IgD-negative memory B cell (primary cell): ENCODE data around the gene GNGT2. TPM values are rescaled to one million over a fixed set of nuclear protein-coding genes. Genes with fewer than 3 reads are reported as not detected.

ENCODE experiments used
- H3K27ac Mint-ChIP-seq, 3 donors: one replicate each; pipeline ENCODE4 v1.8.0; 2020 to 2022; ENCODE audit warnings: mild to moderate bottlenecking in 3 of 3, mixed read lengths in 3 of 3, moderate library complexity in 1 of 3
- H3K27me3 Mint-ChIP-seq: one replicate; pipeline ENCODE4 v1.8.0; 2021; ENCODE audit warnings: mixed read lengths
- H3K36me3 Mint-ChIP-seq: one replicate; pipeline ENCODE4 v1.8.0; 2020; ENCODE audit warnings: mild to moderate bottlenecking, mixed read lengths
- H3K4me1 Mint-ChIP-seq, 3 donors: one replicate each; pipeline ENCODE4 v1.8.0; 2020 to 2022; ENCODE audit warnings: mixed read lengths in 3 of 3, mild to moderate bottlenecking in 1 of 3
- H3K4me3 Mint-ChIP-seq, 4 donors: one replicate each; pipeline ENCODE4 v1.8.0; 2020 to 2022; ENCODE audit warnings: mild to moderate bottlenecking in 4 of 4, mixed read lengths in 4 of 4, moderate library complexity in 3 of 4
- H3K9me3 Mint-ChIP-seq, 3 donors: one replicate each; pipeline ENCODE4 v1.8.0; 2020 to 2021; ENCODE audit warnings: mixed read lengths in 3 of 3, mild to moderate bottlenecking in 1 of 3
- polyA plus RNA-seq: library from polyadenylated mRNA; unstranded; fragments of 300-500 nt; fragmentation: Illumina TruSeq; gene quantifications from one replicate; pipeline ENCODE4 v1.2.3, GENCODE V29; 2021

GNGT2 gene
- polyA plus RNA-seq, 1 donor from 2014 or later: 10.3 TPM

DNA sequence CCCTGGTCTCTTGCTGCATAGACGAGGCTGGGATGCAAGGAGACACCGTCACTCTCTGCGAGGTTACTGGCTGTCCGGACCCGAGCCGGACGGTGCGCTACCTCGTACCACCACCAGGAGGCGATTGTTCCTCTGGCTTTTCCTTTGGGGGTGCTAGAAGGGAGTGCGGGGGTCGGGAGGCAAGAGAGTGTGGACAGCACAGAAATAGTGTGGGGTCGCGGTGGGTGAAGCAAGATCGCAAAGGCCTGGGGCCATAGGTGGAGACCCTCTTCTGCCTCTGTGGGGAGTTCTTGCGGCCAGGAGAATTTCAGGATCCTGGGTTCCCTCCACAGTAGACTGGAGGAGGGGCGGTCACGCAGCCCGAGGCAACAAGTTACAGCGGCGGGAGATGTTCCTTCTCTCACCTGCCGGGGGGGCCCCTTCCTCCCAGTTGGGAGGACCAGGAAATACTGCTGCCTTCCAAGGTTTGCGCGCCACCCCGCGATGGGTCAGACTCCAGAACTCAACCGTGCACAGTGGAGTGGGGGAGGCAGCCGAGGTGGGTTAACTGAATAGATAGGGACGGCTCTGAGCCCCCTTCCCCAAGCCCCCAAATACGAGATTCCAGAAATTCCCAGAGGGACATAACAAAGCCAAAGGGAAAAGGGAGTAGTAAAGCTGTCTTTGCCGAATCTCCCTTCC, 13.3 kb upstream of the GNGT2 start:
- Mint-ChIP-seq H3K36me3 (peaks cover 5% of the 10 kb centered on the region), H3K27ac (peak overlapping the region in 2 of 3 donors; percentile 10 to 84), H3K9me3 (no peaks in the 10 kb centered on the region), H3K4me3 (peak overlapping the region; percentile 64 to 93 (median 76)), H3K4me1 (peaks cover 19 to 31% (median 23%) of the 10 kb centered on the region in 3 donors), H3K27me3 (peaks cover 12% of the 10 kb centered on the region)

DNA sequence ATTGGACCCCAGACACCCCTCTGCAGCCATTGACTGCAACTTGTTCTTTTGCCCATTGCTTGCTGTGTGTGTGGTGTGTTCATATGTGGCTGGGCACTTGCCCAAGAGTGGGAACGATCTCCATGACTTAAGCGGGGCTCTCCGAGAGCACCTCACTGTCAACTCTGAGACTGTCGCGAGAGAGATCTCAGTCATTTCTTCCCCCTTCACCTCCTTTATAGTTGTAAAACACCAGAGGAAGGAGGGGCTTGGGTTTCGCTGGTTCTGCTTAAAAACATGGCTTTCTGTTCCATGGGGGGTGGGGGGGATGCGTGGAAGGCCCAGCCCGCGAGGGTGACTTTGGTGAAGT, 12.8 kb upstream of the GNGT2 start:
- Mint-ChIP-seq H3K9me3 (no peaks in the 10 kb centered on the region), H3K4me3 (peak overlapping the region in 3 of 4 donors; percentile 65 to 86 (median 81)), H3K36me3 (peaks cover 7% of the 10 kb centered on the region), H3K27me3 (peaks cover 12% of the 10 kb centered on the region), H3K4me1 (peaks cover 23 to 34% (median 27%) of the 10 kb centered on the region in 3 donors), H3K27ac (peak overlapping the region in 2 of 3 donors; percentile 10 to 84)

DNA sequence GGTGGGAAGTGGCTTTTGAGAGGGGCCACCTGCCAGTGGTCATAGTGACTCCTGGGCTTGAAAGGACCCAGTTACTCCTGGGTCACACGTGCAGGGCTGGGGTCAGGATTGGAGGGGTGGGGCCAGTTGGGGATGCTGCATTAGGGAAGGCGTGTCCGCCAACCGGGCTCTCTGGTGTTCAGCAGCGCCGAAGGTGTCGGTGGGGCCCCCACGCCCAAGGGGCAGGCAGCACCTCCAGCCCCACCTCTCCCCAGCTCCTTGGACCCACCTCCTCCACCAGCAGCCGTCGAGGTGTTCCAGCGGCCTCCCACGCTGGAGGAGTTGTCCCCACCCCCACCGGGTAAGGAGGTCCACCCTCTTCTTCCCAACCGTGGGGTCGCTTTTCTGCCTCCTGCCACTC, 9.6 kb upstream of the GNGT2 start:
- Mint-ChIP-seq H3K36me3 (peaks cover 11% of the 10 kb centered on the region), H3K27ac (peak overlapping the region in 1 of 3 donors; percentile 98), H3K4me1 (peaks cover 38 to 47% (median 45%) of the 10 kb centered on the region in 3 donors), H3K27me3 (peaks cover 9% of the 10 kb centered on the region), H3K9me3 (no peaks in the 10 kb centered on the region), H3K4me3 (peak overlapping the region in 2 of 4 donors; percentile 51 to 91)

DNA sequence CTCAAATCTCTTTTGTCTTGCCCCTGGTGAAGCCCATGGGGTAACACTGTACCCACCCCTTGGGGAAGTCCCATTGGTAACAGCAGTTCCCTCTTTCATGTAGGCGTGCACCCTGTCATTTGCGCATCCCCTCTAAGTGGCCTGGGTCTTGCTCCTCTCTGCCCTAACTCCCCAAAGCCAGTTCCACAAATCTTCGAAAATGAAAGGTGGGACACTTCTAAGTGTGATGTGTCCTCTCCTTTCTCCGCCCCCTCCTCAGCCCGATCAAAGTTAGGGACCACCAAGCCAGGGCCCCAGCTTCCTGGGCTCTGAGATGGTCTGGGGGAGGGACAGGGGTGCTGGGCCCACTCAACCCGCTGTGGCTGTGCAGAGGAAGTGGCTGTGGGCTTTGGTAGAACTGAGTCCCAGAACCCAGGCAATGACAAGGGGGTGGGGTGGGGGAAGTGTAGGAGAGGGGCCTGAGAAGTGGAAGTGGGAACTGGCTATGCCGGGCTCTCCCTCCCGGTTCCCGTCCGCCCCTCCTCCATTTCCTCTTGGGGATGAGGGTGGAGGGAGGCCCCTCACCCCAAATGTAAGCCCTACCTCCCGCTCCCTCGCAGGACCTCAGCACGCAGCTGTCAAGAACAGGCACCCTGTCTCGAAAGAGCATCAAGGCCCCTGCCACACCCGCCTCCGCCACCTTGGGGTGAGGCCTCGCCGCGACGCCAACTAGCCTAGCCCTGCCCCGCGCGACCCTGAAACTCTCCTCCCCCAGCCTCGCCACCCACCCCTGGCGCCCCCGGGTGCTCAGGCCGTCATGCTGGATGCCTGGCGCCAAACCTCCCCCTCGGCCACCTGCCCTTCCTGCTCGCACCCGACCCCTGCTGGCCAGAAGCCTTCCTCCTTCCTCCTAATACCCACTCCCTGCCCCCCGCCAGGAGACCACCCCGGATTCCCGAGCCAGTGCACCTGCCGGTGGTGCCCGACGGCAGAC, 8.9 kb upstream of the GNGT2 start:
- H3K9me3 Mint-ChIP-seq: no peaks in the 10 kb centered on the region
- H3K36me3 Mint-ChIP-seq: peaks cover 13% of the 10 kb centered on the region
- peak overlapping the region; percentile 95 to 98 (median 97) for H3K27ac Mint-ChIP-seq
- peaks cover 40 to 50% (median 47%) of the 10 kb centered on the region in 3 donors for H3K4me1 Mint-ChIP-seq
- H3K4me3 Mint-ChIP-seq: peak overlapping the region; percentile 67 to 91 (median 76)
- peaks cover 5% of the 10 kb centered on the region for H3K27me3 Mint-ChIP-seq

DNA sequence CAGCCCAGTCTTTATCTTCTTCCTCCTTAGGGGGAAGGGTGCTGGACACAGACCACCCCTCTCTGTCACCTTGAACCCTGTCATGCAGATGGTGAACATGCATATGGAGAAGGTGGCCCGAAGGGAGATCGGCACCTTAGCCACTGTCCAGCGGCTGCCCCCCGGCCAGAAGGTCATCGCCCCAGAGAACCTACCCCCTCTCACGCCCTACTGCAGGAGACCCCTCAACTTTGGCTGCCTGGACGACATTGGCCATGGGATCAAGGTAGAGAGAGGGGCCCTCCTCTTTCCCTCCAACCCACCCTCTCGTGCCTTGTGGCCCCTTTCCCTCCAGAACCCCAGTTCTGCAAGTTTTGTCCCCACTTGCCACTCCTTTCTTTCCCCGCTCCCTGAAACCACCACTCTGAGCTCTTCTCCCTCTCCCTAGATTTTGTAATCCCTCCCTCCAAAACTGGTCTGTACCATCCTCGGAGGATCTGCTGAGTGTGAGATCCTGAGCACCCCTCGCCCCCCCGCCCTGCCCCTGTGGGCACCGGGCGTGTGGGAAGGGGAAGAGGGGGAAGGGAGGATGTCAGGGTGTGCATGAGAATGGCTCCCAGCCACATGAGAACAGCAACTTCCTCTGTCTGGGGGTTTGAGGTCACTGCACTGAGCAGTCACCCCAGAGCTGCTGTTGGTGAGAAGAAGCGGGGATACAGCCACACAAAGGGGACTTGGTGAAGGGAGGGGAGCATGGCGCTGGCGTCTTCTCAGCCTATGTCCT, 7.5 kb upstream of the GNGT2 start:
- Mint-ChIP-seq H3K36me3 (peaks cover 11% of the 10 kb centered on the region), H3K4me1 (peaks cover 48 to 54% (median 52%) of the 10 kb centered on the region in 3 donors), H3K27me3 (no peaks in the 10 kb centered on the region), H3K4me3 (peak overlapping the region; percentile 67 to 94 (median 80)), H3K27ac (peak overlapping the region; percentile 95 to 98 (median 97)), H3K9me3 (no peaks in the 10 kb centered on the region)

DNA sequence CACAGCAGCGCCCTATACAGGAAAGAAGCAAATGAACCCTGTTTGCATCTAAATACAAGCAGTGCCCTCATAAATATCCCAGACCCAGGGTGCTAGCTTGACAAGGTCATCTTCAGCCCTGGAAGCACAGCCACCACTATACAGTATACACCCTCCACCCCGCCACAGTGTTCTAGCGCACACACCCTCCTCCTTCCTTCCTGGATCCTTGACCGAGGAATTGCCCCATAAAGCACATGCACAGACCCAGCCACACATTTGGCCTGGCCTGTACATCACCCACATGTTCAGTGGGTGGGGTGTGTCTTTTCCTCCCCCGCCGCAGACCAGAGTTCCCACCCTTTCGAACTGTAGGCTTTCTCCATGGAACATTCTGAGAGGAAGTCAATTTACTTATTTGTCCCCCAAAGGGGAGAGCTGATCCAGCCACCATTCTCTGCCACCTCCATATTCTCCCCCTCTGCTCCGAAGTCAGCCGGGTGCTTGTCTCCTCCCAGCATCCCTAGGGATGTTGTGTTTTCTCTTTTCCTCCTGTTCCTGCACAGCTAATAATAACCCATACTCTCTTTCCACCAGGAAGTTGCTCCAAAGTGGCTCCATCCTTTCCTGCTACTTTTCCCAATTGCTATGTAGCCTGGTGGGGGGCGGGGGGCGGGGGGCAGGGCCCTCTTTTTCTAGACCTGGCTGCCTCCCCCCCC, 6.7 kb upstream of the GNGT2 start:
- H3K4me1 Mint-ChIP-seq: peaks cover 54 to 60% (median 60%) of the 10 kb centered on the region in 3 donors
- peaks cover 1% of the 10 kb centered on the region for H3K27me3 Mint-ChIP-seq
- peak overlapping the region; percentile 45 to 77 (median 61) for H3K4me3 Mint-ChIP-seq
- peak overlapping the region; percentile 86 to 95 (median 90) for H3K27ac Mint-ChIP-seq
- H3K9me3 Mint-ChIP-seq: no peaks in the 10 kb centered on the region
- peaks cover 8% of the 10 kb centered on the region for H3K36me3 Mint-ChIP-seq

DNA sequence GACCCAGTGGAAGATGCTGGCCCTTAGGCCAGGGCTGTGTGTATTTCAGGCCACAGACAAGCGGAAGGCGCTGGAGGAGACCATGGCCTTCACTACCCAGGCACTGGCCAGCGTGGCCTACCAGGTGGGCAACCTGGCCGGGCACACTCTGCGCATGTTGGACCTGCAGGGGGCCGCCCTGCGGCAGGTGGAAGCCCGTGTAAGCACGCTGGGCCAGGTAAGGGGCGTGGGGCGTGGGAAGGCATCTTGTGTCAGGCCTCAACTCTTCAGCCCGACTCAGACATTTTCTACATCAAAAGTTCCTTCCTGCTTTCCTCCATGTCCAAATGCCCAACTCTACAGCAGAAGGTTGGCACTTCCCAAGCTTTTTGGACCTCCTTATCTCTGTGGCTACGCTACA, 6.1 kb upstream of the GNGT2 start:
- peak overlapping the region; percentile 86 to 95 (median 90) for H3K27ac Mint-ChIP-seq
- H3K27me3 Mint-ChIP-seq: peaks cover 1% of the 10 kb centered on the region
- H3K36me3 Mint-ChIP-seq: peaks cover 8% of the 10 kb centered on the region
- no peaks in the 10 kb centered on the region for H3K9me3 Mint-ChIP-seq
- peak overlapping the region in 3 of 4 donors; percentile 65 to 77 (median 74) for H3K4me3 Mint-ChIP-seq
- peaks cover 57 to 62% (median 61%) of the 10 kb centered on the region in 3 donors for H3K4me1 Mint-ChIP-seq

DNA sequence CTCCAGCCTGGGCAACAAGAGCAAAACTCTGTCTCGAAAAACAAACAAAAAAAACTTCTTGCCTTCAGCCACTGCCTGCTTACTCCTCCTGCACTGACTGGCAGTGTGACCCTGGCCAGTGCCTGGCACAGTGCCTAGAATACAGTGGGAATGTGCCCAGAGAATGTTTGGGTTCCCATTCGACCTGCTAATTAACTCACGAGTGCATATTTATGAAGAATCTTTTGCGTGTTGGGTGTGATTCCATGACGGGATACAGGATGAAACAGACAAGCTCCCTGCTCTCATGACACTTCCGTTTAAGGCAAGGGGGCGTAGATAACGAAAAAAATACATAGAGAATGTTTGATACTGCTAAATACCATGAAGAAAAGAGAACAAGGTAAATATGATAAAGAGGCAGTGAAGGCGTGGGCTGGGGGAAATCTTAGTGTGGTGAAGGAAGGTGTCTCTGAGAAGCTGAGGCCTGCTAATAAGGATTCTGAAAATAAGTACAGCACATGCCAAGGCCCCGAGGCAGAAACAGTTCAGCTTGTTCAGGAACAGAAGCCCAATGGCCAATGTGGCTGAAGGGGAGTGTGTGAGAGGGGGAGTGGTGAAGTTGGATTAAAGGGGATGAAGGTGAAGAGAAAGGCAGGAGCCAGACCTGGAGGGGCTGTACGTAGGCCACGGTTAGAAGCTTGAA, 4.4 kb upstream of the GNGT2 start:
- peak overlapping the region; percentile 59 to 96 (median 94) for H3K27ac Mint-ChIP-seq
- no peaks in the 10 kb centered on the region for H3K9me3 Mint-ChIP-seq
- peaks cover 68 to 72% (median 72%) of the 10 kb centered on the region in 3 donors for H3K4me1 Mint-ChIP-seq
- H3K36me3 Mint-ChIP-seq: peaks cover 8% of the 10 kb centered on the region
- H3K4me3 Mint-ChIP-seq: peak overlapping the region; percentile 0 to 89 (median 80)
- H3K27me3 Mint-ChIP-seq: peaks cover 1% of the 10 kb centered on the region

DNA sequence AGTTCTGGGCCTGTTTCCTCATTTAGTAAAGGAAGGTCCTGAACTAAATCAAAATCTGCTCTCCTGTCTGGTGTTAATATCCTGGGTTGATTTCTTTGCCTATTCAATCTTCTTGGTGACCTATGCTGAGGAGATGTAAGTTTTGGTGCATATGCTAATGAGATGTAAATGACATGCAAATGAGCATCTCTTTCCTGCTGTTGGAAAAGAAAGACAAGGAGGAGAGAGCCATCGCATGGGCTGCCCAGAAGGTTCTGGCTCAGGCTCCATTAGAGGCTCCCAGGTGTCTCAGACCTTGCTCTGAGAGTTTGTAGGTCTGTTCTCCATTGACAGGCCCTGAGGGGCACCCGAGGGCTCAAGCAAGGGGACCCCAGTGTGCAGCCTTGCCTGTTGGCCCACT, 3.5 kb upstream of the GNGT2 start:
- H3K4me1 Mint-ChIP-seq: peaks cover 70 to 75% (median 71%) of the 10 kb centered on the region in 3 donors
- peaks cover 8% of the 10 kb centered on the region for H3K36me3 Mint-ChIP-seq

DNA sequence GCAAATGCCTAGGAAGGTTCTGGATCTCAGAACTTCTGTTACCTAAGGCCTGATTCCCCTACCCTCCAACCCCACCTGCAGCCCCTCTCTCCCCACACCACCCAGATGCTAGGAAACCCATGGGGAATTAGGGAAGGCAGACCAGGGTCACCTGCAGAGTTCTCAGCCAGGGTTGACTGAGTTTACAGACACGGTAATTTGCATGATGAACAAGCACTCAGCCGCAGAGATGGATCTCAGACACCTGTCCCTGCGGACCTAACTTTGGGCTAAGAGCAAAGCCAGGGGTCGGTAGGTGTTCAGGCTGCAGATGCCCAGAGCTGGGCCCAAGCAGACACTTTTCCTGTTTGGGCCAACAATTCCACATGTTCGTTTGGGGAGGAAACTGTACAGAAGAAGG, 3.0 kb upstream of the GNGT2 start:
- H3K4me3 Mint-ChIP-seq: peak overlapping the region; percentile 79 to 96 (median 86)
- peaks cover 8% of the 10 kb centered on the region for H3K36me3 Mint-ChIP-seq
- H3K4me1 Mint-ChIP-seq: peaks cover 70 to 75% (median 71%) of the 10 kb centered on the region in 3 donors
- H3K27me3 Mint-ChIP-seq: peaks cover 1% of the 10 kb centered on the region
- H3K27ac Mint-ChIP-seq: peak overlapping the region; percentile 93 to 97 (median 94)
- H3K9me3 Mint-ChIP-seq: no peaks in the 10 kb centered on the region

More for the DNA sequence above, 3.5 kb upstream of the GNGT2 start:
- Mint-ChIP-seq H3K9me3 (no peaks in the 10 kb centered on the region), H3K27ac (peak overlapping the region; percentile 93 to 97 (median 94)), H3K4me3 (peak overlapping the region; percentile 74 to 92 (median 80)), H3K27me3 (peaks cover 1% of the 10 kb centered on the region)

DNA sequence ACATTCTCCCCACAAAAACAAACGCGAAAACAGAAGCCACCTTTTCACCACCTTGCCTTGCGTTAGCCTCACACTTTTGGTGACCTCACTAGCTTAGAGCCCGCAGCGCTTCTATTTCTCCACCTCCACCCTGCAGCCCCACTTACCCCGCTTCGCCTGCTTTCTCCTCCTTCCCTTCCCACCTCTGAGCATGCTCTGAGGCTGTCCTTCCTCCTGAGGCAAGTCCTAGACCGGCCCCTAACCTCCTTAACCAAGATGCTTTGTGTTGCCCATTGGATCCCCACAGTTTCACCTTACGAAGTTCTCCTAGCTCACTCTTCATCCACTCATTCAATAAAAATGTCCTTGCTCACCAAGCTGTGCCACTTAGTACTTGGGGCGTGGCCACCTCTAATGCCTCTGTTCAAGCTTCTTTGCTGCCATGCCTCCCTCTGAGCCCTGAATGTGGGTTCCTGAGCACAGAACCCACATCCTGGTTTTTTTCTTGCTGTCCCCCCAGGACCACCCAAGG, 1.3 kb downstream of the GNGT2 start:
- no peaks in the 10 kb centered on the region for H3K9me3 Mint-ChIP-seq
- peaks cover 1% of the 10 kb centered on the region for H3K27me3 Mint-ChIP-seq
- peak overlapping the region in 2 of 3 donors; percentile 53 to 70 for H3K27ac Mint-ChIP-seq
- H3K4me1 Mint-ChIP-seq: peaks cover 41 to 50% (median 45%) of the 10 kb centered on the region in 3 donors
- peaks cover 4% of the 10 kb centered on the region for H3K36me3 Mint-ChIP-seq
- peak overlapping the region; percentile 16 to 97 (median 72) for H3K4me3 Mint-ChIP-seq

DNA sequence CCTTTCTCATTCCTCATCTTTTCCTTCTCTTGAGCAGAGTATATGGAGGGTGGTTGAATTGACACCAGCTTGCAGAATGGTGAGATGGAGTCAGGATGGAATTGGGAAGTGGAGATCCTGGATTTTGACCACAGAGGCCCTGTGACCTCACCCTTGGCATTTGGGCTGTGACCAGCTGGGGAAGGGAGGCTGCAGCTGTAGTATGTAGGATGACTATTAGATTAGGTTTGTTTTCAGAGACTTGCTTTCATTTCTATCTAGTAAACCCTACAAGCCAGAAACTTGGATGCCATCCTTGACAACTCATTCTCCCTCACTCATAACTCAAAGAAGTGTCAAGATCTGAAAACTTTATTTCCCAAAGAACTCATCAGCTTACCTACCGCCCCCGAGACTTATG, 5.9 kb downstream of the GNGT2 start:
- no peak overlapping the region for H3K27ac Mint-ChIP-seq
- peaks cover 8 to 19% (median 10%) of the 10 kb centered on the region in 3 donors for H3K4me1 Mint-ChIP-seq
- no peaks in the 10 kb centered on the region for H3K9me3 Mint-ChIP-seq

DNA sequence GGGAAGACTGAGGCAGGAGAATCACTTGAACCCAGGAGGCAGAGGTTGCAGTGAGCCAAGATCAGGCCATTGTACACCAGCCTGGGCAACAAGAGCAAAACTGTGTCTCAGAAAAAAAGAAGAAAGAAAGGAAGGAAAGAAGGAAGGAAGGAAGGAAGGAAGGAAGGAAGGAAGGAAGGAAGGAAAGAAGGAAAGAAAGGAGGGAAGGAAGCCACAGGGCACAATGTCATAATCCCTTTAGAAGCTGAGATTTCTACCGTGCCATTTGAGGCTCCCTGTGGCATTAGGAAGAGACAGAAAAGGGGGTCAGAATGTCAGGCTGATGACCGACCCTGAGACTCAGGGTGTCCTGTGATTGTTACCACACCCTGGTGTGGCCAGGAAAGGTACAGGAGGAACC, 6.6 kb downstream of the GNGT2 start:
- Mint-ChIP-seq H3K27ac (no peak overlapping the region), H3K27me3 (no peaks in the 10 kb centered on the region), H3K4me1 (peaks cover 2 to 12% (median 3%) of the 10 kb centered on the region in 3 donors), H3K4me3 (no peak overlapping the region), H3K36me3 (peaks cover 4% of the 10 kb centered on the region), H3K9me3 (no peaks in the 10 kb centered on the region)

More for the DNA sequence above, 5.9 kb downstream of the GNGT2 start:
- Mint-ChIP-seq H3K27me3 (no peaks in the 10 kb centered on the region), H3K4me3 (no peak overlapping the region), H3K36me3 (peaks cover 4% of the 10 kb centered on the region)
